Measurements from ENCODE around the gene OR5C1.

OR5C1 gene

GRCh38 chr9:122819326-122819725 is 30.6 kb downstream of the OR5C1 start:
- Histone ChIP-seq H3K27ac (ENCODE audit: poor library complexity, severe bottlenecking) (no peak overlapping the region), H3K9me3 (ENCODE audit: severe bottlenecking) (no peaks in the 10 kb centered on the region), H3K27me3 (ENCODE audit: insufficient read depth, poor library complexity, severe bottlenecking) (no peaks in the 10 kb centered on the region), H3K4me1 (ENCODE audit: insufficient read depth, poor library complexity, severe bottlenecking) (no peaks in the 10 kb centered on the region), H3K4me3 (ENCODE audit: severe bottlenecking) (no peak overlapping the region), H3K36me3 (ENCODE audit: low read depth) (peaks cover 55% of the 10 kb centered on the region)
- DNase-seq (ENCODE audit: low spot score): no peak
- TF ChIP-seq, protein P1, sequence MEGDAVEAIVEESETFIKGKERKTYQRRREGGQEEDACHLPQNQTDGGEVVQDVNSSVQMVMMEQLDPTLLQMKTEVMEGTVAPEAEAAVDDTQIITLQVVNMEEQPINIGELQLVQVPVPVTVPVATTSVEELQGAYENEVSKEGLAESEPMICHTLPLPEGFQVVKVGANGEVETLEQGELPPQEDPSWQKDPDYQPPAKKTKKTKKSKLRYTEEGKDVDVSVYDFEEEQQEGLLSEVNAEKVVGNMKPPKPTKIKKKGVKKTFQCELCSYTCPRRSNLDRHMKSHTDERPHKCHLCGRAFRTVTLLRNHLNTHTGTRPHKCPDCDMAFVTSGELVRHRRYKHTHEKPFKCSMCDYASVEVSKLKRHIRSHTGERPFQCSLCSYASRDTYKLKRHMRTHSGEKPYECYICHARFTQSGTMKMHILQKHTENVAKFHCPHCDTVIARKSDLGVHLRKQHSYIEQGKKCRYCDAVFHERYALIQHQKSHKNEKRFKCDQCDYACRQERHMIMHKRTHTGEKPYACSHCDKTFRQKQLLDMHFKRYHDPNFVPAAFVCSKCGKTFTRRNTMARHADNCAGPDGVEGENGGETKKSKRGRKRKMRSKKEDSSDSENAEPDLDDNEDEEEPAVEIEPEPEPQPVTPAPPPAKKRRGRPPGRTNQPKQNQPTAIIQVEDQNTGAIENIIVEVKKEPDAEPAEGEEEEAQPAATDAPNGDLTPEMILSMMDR (IDR thresholded peaks at IDR 0.05; ENCODE audit: poor library complexity, severe bottlenecking): no peak
- no peak for ATAC-seq (ENCODE audit: low read depth)

DNA sequence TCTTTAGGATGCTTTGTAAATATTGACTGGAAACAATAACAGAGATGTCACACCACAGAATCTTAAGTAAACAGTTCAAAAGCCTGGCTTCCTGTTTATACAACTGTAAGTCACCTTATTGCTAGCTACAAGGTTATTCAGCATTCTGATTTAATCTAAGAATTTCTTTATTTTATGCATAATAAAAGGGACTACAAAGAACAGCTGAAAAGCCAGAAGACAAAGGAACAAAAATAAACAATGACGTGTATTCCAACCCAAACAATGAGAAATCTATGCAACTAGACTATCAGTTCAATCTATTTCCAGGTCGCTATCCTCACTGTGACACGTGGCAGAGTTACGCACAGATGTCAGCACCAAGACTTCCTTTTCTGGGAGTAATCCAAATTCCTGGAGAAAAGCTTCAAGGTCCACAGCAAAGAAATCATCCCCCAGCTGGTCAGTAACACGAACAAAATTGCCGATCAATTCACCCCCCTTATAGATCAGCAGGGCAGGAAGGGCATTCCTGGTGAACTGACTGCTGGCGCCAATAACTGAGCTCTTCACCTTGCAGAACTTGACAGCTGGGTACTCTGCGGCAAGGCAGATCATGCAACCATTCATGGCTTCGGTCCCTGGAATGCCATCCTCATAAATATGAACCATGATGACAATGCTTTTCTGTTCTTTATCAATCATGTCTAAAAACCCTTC is 31.2 kb downstream of the OR5C1 start:
- H3K4me1 ChIP-seq (ENCODE audit: insufficient read depth, poor library complexity, severe bottlenecking): no peaks in the 10 kb centered on the region
- H3K4me3 ChIP-seq (ENCODE audit: severe bottlenecking): no peak overlapping the region
- no peaks in the 10 kb centered on the region for H3K9me3 ChIP-seq (ENCODE audit: severe bottlenecking)
- TF ChIP-seq, protein P1 (IDR thresholded peaks at IDR 0.05; ENCODE audit: poor library complexity, severe bottlenecking): no peak
- peaks cover 61% of the 10 kb centered on the region for H3K36me3 ChIP-seq (ENCODE audit: low read depth)
- no peak for DNase-seq (ENCODE audit: low spot score)
- no peak for ATAC-seq (ENCODE audit: low read depth)
- H3K27ac ChIP-seq (ENCODE audit: poor library complexity, severe bottlenecking): no peak overlapping the region
- no peaks in the 10 kb centered on the region for H3K27me3 ChIP-seq (ENCODE audit: insufficient read depth, poor library complexity, severe bottlenecking)

- H3K4me1 ChIP-seq (ENCODE audit: insufficient read depth, poor library complexity, severe bottlenecking): no peaks in the 10 kb centered on the region
- no peaks in the 10 kb centered on the region for H3K27me3 ChIP-seq (ENCODE audit: insufficient read depth, poor library complexity, severe bottlenecking)
- H3K36me3 ChIP-seq (ENCODE audit: low read depth): peaks cover 67% of the 10 kb centered on the region
- DNase-seq (ENCODE audit: low spot score): no peak
- ATAC-seq (ENCODE audit: low read depth): no peak
- no peak overlapping the region for H3K27ac ChIP-seq (ENCODE audit: poor library complexity, severe bottlenecking)
- no peak overlapping the region for H3K4me3 ChIP-seq (ENCODE audit: severe bottlenecking)
- no peaks in the 10 kb centered on the region for H3K9me3 ChIP-seq (ENCODE audit: severe bottlenecking)
- TF ChIP-seq, protein P1 (IDR thresholded peaks at IDR 0.05; ENCODE audit: poor library complexity, severe bottlenecking): no peak
Measured at GRCh38 chr9:122820490-122820845, 31.7 kb downstream of the OR5C1 start.

- H3K4me3 ChIP-seq (ENCODE audit: severe bottlenecking): no peak overlapping the region
- H3K27ac ChIP-seq (ENCODE audit: poor library complexity, severe bottlenecking): no peak overlapping the region
- no peaks in the 10 kb centered on the region for H3K9me3 ChIP-seq (ENCODE audit: severe bottlenecking)
- no peaks in the 10 kb centered on the region for H3K27me3 ChIP-seq (ENCODE audit: insufficient read depth, poor library complexity, severe bottlenecking)
- ATAC-seq (ENCODE audit: low read depth): no peak
- H3K4me1 ChIP-seq (ENCODE audit: insufficient read depth, poor library complexity, severe bottlenecking): no peaks in the 10 kb centered on the region
- DNase-seq (ENCODE audit: low spot score): no peak
- H3K36me3 ChIP-seq (ENCODE audit: low read depth): peaks cover 76% of the 10 kb centered on the region
- TF ChIP-seq, protein P1 (IDR thresholded peaks at IDR 0.05; ENCODE audit: poor library complexity, severe bottlenecking): no peak
Measured at GRCh38 chr9:122821278-122821943, 32.7 kb downstream of the OR5C1 start.

GRCh38 chr9:122822056-122822455 is 33.3 kb downstream of the OR5C1 start:
- Histone ChIP-seq H3K4me3 (ENCODE audit: severe bottlenecking) (no peak overlapping the region), H3K4me1 (ENCODE audit: insufficient read depth, poor library complexity, severe bottlenecking) (peaks cover 3% of the 10 kb centered on the region), H3K9me3 (ENCODE audit: severe bottlenecking) (no peaks in the 10 kb centered on the region), H3K27ac (ENCODE audit: poor library complexity, severe bottlenecking) (no peak overlapping the region), H3K27me3 (ENCODE audit: insufficient read depth, poor library complexity, severe bottlenecking) (no peaks in the 10 kb centered on the region), H3K36me3 (ENCODE audit: low read depth) (peaks cover 79% of the 10 kb centered on the region)
- no peak for DNase-seq (ENCODE audit: low spot score)
- ATAC-seq (ENCODE audit: low read depth): no peak
- TF ChIP-seq, protein P1 (IDR thresholded peaks at IDR 0.05; ENCODE audit: poor library complexity, severe bottlenecking): no peak
